ENCODE results near the gene KDM4B.

DNA sequence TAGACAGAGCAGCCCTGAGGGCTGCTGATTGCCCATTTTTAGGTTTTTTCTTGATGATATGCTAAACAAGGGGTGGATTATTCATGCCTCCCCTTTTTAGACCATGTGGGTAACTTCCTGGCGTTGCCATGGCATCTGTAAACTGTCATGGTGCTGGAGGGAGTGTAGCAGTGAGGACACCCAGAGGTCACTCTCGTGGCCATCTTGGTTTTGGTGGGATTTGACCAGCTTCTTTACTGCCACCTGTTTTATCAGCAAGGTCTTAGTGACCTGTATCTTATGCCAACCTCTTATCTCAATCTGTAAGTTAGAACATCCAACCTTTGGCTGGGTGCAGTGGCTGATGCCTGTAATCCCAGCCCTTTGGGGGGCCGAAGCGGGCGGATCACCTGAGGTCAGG, 223.7 kb downstream of the KDM4B start:
- TF ChIP-seq, protein P1, sequence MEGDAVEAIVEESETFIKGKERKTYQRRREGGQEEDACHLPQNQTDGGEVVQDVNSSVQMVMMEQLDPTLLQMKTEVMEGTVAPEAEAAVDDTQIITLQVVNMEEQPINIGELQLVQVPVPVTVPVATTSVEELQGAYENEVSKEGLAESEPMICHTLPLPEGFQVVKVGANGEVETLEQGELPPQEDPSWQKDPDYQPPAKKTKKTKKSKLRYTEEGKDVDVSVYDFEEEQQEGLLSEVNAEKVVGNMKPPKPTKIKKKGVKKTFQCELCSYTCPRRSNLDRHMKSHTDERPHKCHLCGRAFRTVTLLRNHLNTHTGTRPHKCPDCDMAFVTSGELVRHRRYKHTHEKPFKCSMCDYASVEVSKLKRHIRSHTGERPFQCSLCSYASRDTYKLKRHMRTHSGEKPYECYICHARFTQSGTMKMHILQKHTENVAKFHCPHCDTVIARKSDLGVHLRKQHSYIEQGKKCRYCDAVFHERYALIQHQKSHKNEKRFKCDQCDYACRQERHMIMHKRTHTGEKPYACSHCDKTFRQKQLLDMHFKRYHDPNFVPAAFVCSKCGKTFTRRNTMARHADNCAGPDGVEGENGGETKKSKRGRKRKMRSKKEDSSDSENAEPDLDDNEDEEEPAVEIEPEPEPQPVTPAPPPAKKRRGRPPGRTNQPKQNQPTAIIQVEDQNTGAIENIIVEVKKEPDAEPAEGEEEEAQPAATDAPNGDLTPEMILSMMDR (IDR thresholded peaks at IDR 0.05): no peak
- TF ChIP-seq EP300 (IDR thresholded peaks at IDR 0.05): no peak
- TF ChIP-seq POLR2A (IDR thresholded peaks at IDR 0.05): no peak
